Adrenal gland (tissue), 5 donors: ENCODE data around the gene LINGO4.

Experiments used
- CTCF ChIP-seq, 6 experiments: fragments of 450-650 bp in 4 of 6; fragments of 200-600 bp in 2 of 6; sonication (generic) in 1 of 6; IDR thresholded peaks; 1 replicate in 5 of 6; 2 replicates in 1 of 6; pipeline versions ENCODE4 v1.5.1 to v1.8.0; 2016 to 2021; ENCODE audit warnings: antibody characterized with exemption in 6 of 6, mild to moderate bottlenecking in 2 of 6, moderate library complexity in 1 of 6
- POLR2A ChIP-seq, 2 donors: fragments of 450-650 bp; IDR thresholded peaks; one replicate each; pipeline ENCODE4 v1.6.1; 2017; ENCODE audit warnings: antibody characterized with exemption in 2 of 2, mild to moderate bottlenecking in 2 of 2, moderate library complexity in 1 of 2
- donor health status: DM: no; HTN: no; CAD: no.

- TF ChIP-seq CTCF (IDR thresholded peaks at IDR 0.05) = no peak
- TF ChIP-seq POLR2A (IDR thresholded peaks at IDR 0.05) = no peak
These were observed 25.4 kb downstream of the LINGO4 start for GRCh38 chr1:151779852-151780251.
